Bronchial epithelial cell (primary cell): ENCODE measurements around the gene UBE2O. TPM values are rescaled to one million over a fixed set of nuclear protein-coding genes. Genes with fewer than 3 reads are reported as not detected.

Experiments used
- DNase-seq: peaks from one replicate; pipeline ENCODE4 v3.0.0-alpha.2; 2010; ENCODE audit warnings: low read depth
- FAIRE-seq: peaks from 2 replicates; lab custom pipeline; 2011; peaks lifted over from hg19 to GRCh38; lab: Jason Lieb, UNC
- H3K27me3 ChIP-seq: 2 replicates; pipeline ENCODE4 v1.5.1; 2011; ENCODE audit warnings: low read length; ENCODE audit not compliant: control insufficient read depth, insufficient read depth
- H3K36me3 ChIP-seq: 2 replicates; pipeline ENCODE4 v1.5.1; 2011; ENCODE audit warnings: low read length; ENCODE audit not compliant: control insufficient read depth, insufficient read depth
- H3K4me3 ChIP-seq: 2 replicates; pipeline ENCODE4 v1.5.1; 2011; ENCODE audit warnings: mild to moderate bottlenecking, low read depth, low read length, control low read depth
- total RNA-seq: library from RNA; depleted of rRNA; stranded (reverse); fragments of >200 nt; gene quantifications from 2 replicates; pipeline ENCODE4 v1.2.1, GENCODE V29; 2014
- TF ChIP-seq, protein P1 (sequence below): IDR thresholded peaks from 2 replicates; pipeline ENCODE4 v1.5.1; 2011; ENCODE audit warnings: mild to moderate bottlenecking, moderate library complexity, low read length, control low read depth, inconsistent platforms; ENCODE audit not compliant: insufficient read depth, severe bottlenecking

Gene UBE2O
- total RNA-seq, 1 donor from 2014 or later = 15.8 TPM

DNA sequence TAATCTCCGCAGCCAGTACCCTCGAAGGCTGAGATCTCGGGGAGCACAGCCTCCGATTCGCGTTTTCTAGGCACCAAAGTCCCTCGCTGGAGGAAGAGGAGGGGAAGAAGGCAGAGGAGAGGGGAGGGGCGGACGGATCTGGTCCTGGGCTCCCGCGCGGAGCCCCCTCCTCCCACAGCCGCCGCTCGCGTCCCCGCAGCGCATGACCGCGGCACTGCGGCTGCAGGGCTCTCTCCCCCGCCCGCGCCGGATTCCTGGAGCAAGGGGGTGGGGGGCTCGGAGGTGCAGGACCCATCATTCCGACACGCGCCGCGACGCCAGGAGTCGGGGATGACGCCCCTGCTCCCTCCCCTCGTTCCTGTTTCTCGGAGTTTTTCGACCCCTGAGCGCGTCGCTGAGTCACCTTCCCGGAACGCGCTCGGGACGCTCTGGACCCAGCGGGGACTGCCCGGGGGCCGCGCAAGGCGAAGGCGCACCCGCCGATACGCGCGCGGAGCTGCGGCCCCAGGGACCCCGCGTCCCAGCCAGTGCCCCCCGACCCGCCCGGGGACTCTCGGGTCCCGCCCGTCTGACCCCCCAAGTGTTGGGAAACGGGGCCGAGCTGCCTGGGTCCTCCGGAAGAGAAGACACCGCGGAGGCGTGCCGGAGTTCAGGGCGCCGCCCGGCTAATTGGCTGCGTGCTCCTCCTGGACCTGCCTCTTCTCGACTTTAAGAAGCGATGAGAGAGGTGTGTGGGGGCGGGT is 70.0 kb downstream of the UBE2O start:
- Histone ChIP-seq H3K36me3 (peaks cover 9% of the 10 kb centered on the region), H3K27me3 (no peaks in the 10 kb centered on the region), H3K4me3 (peak overlapping the region; percentile 70)
- FAIRE-seq (no peak), DNase-seq (peak; percentile 66)
- TF ChIP-seq, protein P1, sequence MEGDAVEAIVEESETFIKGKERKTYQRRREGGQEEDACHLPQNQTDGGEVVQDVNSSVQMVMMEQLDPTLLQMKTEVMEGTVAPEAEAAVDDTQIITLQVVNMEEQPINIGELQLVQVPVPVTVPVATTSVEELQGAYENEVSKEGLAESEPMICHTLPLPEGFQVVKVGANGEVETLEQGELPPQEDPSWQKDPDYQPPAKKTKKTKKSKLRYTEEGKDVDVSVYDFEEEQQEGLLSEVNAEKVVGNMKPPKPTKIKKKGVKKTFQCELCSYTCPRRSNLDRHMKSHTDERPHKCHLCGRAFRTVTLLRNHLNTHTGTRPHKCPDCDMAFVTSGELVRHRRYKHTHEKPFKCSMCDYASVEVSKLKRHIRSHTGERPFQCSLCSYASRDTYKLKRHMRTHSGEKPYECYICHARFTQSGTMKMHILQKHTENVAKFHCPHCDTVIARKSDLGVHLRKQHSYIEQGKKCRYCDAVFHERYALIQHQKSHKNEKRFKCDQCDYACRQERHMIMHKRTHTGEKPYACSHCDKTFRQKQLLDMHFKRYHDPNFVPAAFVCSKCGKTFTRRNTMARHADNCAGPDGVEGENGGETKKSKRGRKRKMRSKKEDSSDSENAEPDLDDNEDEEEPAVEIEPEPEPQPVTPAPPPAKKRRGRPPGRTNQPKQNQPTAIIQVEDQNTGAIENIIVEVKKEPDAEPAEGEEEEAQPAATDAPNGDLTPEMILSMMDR = no peak

DNA sequence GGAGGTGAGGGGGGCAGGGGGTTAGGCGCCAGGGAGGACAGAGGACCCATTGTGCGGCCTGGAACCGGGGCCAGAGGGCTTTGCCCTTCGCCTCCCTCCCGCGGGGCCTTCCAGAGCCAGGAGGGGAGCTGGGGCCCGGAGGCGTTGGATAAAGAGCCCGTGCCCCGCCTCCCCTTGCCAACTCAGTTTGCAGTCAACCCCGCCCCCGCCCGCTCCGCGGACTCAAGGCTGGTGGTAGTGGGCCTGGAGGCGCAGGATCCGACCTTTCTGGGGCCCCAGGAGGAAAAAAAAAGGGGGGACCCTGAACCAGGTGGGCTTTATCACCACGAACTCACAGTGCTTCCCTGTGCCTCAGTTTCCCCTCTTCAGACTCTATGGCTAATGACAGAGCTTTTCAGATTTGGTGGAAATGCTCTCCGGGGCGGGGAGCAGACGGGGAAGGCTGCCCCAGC is 70.6 kb downstream of the UBE2O start:
- DNase-seq = peak; percentile 49
- no peak for FAIRE-seq
- Histone ChIP-seq H3K27me3 (no peaks in the 10 kb centered on the region), H3K36me3 (peaks cover 7% of the 10 kb centered on the region), H3K4me3 (peak overlapping the region; percentile 70)
- TF ChIP-seq, protein P1 = no peak

DNA sequence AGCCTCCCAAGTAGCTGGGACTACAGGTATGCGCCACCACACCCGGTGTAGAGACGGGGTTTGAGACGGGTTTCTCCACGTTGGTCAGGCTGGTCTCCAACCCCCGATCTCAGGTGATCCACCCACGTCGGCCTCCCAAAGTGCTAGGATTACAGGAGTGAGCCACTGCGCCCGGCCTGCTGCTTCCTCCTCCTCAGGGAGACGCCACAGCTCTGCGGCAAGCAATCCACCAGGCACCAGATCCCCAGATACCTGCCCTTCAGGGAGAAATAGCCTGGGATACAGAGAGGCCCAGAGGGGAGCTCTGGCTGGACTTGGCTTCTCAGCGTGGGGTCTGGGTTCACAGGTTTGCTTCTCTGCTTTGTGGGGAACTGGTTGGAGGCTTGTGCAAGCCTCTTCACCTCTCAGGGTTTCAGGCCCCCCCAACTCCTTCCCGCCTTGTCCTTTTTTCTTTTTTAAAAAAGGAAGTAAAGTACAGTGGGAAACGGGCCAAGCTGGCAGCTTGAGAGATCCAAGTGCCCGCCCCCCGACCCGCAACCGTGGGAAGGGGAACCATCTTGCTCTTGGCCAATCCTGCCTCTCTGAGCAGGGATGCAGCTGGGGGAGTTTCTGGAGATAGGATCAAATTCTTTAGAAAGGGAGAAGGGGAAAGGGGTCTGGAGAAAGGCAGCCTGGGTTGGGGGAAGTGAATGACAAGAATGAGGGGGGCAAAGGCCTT is 71.2 kb downstream of the UBE2O start:
- no peak overlapping the region for H3K4me3 ChIP-seq
- no peak for FAIRE-seq

DNA sequence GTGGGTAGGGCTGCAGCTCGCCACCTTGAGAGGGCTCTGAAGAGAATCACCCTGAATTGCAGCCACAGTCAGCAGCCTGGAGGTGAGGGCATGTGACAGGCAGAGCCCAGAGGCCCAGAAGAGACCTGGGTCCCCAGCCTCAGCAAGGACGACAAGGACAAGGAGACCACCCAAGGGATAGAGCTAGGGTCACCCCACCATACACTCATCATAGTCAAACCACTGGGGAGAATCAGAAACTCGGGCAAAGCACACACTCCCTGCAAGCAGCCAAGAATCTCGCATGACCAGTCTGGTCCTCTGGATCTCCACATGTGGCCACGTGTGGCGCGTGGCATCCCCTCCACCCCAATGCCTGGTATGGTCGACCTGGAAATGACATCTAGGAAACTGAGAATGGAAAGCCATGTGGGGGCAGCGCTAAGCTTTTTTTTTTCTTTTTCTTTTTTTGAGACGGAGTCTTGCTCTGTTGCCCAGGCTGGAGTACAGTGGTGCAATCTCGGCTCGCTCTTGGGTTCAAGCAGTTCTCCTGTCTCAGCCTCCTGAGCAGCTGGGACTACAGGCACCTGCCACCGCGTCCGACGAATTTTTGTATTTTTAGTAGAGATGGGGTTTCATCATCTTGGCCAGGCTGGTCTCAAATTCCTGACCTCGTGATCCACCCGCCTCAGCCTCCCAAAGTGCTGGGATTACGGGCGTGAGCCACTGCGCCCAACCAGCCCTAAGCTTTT is 73.1 kb downstream of the UBE2O start:
- Histone ChIP-seq H3K4me3 (no peak overlapping the region), H3K36me3 (no peaks in the 10 kb centered on the region), H3K27me3 (no peaks in the 10 kb centered on the region)
- TF ChIP-seq, protein P1 = no peak
- FAIRE-seq (no peak), DNase-seq (no peak)

More for the DNA sequence above, 71.2 kb downstream of the UBE2O start:
- no peak for DNase-seq
- TF ChIP-seq, protein P1 = no peak
- no peaks in the 10 kb centered on the region for H3K27me3 ChIP-seq
- H3K36me3 ChIP-seq = peaks cover 2% of the 10 kb centered on the region

DNA sequence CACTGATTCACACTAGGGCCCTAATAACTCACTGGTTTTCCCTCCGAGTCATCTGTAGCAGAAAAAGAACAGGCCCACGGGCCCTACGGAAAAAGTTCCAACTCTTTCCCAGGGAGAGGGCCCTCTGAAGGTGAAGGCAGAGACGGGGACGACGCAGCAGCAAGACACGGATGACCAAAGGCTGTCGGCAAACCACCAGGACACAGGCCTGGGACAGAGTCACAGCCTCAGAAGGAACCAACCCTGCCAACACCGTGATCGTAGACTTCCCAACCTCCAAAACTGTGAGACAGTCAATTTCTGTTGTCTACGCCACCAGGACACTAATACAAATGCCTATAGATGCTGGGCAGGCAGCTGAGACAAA is 73.7 kb downstream of the UBE2O start:
- DNase-seq (no peak), FAIRE-seq (no peak)
- Histone ChIP-seq H3K36me3 (no peaks in the 10 kb centered on the region), H3K27me3 (no peaks in the 10 kb centered on the region), H3K4me3 (no peak overlapping the region)
- TF ChIP-seq, protein P1 = no peak
